ENCODE measurements around the gene SCRN3. TPM values are rescaled to one million over a fixed set of nuclear protein-coding genes. Genes with fewer than 3 reads are reported as not detected.
A peak's percentile ranks its signal among the peaks of the same experiment; 100 is the strongest.
"Not testable (repeated sequence)": the region's sequence is repeated elsewhere in the genome, so short reads cannot be mapped to it uniquely, and the experiment has no call there.

The SCRN3 gene
- total RNA-seq, 1 donor, result 34.6 TPM

GRCh38 chr2:174389542-174389941, 6.0 kb upstream of the SCRN3 start:
- DNase-seq (ENCODE audit: low read depth), result no peak
- H3K4me3 ChIP-seq (ENCODE audit: low read depth, low read length), result no peak overlapping the region
- TF ChIP-seq, protein P1, sequence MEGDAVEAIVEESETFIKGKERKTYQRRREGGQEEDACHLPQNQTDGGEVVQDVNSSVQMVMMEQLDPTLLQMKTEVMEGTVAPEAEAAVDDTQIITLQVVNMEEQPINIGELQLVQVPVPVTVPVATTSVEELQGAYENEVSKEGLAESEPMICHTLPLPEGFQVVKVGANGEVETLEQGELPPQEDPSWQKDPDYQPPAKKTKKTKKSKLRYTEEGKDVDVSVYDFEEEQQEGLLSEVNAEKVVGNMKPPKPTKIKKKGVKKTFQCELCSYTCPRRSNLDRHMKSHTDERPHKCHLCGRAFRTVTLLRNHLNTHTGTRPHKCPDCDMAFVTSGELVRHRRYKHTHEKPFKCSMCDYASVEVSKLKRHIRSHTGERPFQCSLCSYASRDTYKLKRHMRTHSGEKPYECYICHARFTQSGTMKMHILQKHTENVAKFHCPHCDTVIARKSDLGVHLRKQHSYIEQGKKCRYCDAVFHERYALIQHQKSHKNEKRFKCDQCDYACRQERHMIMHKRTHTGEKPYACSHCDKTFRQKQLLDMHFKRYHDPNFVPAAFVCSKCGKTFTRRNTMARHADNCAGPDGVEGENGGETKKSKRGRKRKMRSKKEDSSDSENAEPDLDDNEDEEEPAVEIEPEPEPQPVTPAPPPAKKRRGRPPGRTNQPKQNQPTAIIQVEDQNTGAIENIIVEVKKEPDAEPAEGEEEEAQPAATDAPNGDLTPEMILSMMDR (IDR thresholded peaks at IDR 0.05; ENCODE audit: insufficient read depth, low read length), result no peak

DNA sequence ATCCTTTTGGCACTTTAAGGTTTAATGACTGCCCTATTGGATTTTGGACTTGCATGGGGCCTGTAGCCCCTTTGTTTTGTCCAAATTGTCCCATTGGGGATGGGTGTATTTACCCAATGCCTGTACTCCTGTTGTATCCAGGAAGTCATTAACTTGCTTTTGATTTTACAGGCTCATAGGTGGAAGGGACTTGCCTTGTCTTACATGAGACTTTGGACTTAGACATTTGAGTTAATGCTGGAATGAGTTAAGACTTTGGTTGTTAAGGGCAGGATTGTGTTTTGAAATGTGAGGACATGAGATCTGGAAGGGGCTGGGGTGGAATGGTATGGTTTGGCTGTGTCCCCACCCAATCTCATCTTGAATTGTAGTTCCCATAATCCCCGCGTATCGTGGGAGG, 5.2 kb upstream of the SCRN3 start:
- not testable (repeated sequence) for DNase-seq (ENCODE audit: low read depth); H3K4me3 ChIP-seq (ENCODE audit: low read depth, low read length)

DNA sequence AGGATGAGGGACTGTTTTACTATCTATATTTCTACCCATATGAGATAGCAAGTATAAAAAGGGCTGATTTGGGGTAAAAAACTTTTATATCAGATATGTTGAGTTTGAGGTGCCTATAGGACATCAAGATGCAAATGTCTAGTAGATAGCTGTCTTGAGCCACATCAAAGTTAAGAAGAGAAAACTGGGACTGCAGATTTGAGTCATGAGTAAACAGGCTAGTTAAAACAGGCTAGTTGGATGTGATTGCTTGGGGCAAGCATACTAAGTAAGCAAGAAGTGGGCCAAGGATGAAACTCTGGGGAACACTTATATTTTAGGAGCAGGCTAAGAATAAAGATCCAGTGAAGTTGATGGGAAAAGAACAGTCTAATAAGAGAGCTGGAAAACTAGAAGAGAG, 2.8 kb upstream of the SCRN3 start:
- TF ChIP-seq, protein P1 (IDR thresholded peaks at IDR 0.05; ENCODE audit: insufficient read depth, low read length), result no peak
- no peak overlapping the region for H3K4me3 ChIP-seq (ENCODE audit: low read depth, low read length)
- no peak for DNase-seq (ENCODE audit: low read depth)

- peak overlapping the region; percentile 81 for H3K4me3 ChIP-seq (ENCODE audit: low read depth, low read length)
- DNase-seq (ENCODE audit: low read depth), result peak; percentile 17
- TF ChIP-seq, protein P1 (IDR thresholded peaks at IDR 0.05; ENCODE audit: insufficient read depth, low read length), result no peak
These were observed 570 bp downstream of the SCRN3 start for GRCh38 chr2:174395969-174396630.

DNA sequence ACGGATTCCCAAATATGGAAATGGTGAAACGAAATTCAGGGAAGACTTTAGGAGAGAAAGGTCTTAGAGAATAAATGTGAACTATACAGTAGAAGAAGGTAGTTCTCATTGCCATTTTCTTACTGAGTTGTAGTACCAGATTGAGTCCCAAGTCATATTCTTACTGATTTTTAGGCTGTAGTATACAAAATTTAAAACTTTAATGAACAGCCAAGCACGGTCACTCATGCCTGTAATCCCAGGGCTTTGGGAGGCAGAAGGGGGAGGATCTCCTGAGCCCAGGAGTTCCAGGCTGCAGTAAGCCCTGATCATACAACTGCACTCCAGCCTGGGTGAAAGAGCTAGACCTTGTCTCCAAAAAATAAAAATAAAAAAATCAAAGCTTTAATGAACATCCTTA, 2.2 kb downstream of the SCRN3 start:
- H3K4me3 ChIP-seq (ENCODE audit: low read depth, low read length), result no peak overlapping the region
- no peak for DNase-seq (ENCODE audit: low read depth)
- TF ChIP-seq, protein P1 (IDR thresholded peaks at IDR 0.05; ENCODE audit: insufficient read depth, low read length), result no peak

DNA sequence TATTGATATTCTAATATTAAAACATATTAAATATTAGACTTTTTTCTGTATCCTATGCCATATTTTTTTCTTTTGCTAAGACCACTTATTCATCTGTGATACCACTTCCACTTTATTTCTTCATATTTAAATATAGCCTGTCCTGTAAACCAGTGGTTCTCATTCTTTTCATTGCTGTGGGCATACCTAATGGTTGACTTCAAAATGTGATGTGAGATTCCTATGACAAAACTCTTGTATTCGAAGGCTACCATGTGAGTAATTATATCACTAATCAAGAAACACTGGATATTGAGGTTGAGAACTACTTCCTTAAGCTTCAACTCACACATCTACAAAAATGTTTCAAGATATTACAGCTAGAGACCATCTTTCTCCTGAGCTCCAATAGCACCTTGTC, 3.6 kb downstream of the SCRN3 start:
- TF ChIP-seq, protein P1 (IDR thresholded peaks at IDR 0.05; ENCODE audit: insufficient read depth, low read length), result no peak
- no peak overlapping the region for H3K4me3 ChIP-seq (ENCODE audit: low read depth, low read length)
- no peak for DNase-seq (ENCODE audit: low read depth)

- no peak overlapping the region for H3K4me3 ChIP-seq (ENCODE audit: low read depth, low read length)
These were observed 5.3 kb downstream of the SCRN3 start for GRCh38 chr2:174400853-174401252.

More at GRCh38 chr2:174400853-174401252, 5.3 kb downstream of the SCRN3 start:
- no peak for DNase-seq (ENCODE audit: low read depth)
- TF ChIP-seq, protein P1 (IDR thresholded peaks at IDR 0.05; ENCODE audit: insufficient read depth, low read length), result no peak

All from fibroblast of the aortic adventitia (primary cell).